Body of pancreas (tissue), 4 donors: ENCODE data around the gene CACNA2D3. TPM values are rescaled to one million over a fixed set of nuclear protein-coding genes. Genes with fewer than 3 reads are reported as not detected.

Experiments
- ATAC-seq: fragments of 150-250 bp; one replicate; pipeline ENCODE4 v1.9.1; 2016
- DNase-seq, 4 donors: peaks; one replicate each; pipeline ENCODE4 v3.0.0-alpha.2; 2019
- H3K27ac ChIP-seq, 4 donors: fragments of 200-600 bp; sonication (generic); 1 replicate in 3 of 4; 2 replicates in 1 of 4; pipeline versions ENCODE4 v1.5.1 to v1.6.1; 2016 to 2019; ENCODE audit warnings: mild to moderate bottlenecking in 1 of 4, mixed read lengths in 1 of 4, moderate library complexity in 1 of 4
- H3K27me3 ChIP-seq, 2 donors: fragments of 200-600 bp; sonication (generic); one replicate each; pipeline ENCODE4 v1.6.0; 2016; ENCODE audit warnings: mild to moderate bottlenecking in 1 of 2
- H3K36me3 ChIP-seq, 2 donors: fragments of 200-600 bp; sonication (generic); replicated peaks in 1 of 2; 2 replicates each; pipeline ENCODE4 v1.5.1; 2016; ENCODE audit warnings: low read depth in 2 of 2; ENCODE audit not compliant: insufficient read depth in 1 of 2
- H3K4me1 ChIP-seq: fragments of 200-600 bp; sonication (generic); one replicate; pipeline ENCODE4 v1.6.0; 2016
- H3K4me3 ChIP-seq, 2 donors: fragments of 200-600 bp; sonication (generic); 1 replicate in 1 of 2; 2 replicates in 1 of 2; pipeline ENCODE4 v1.5.1; 2016 to 2019
- H3K9me3 ChIP-seq, 3 donors: fragments of 200-600 bp; sonication (generic); 1 replicate in 2 of 3; 2 replicates in 1 of 3; pipeline ENCODE4 v1.5.1; 2016
- POLR2A ChIP-seq, 3 donors: fragments of 450-650 bp; IDR thresholded peaks; one replicate each; pipeline ENCODE4 v1.6.1; 2016; ENCODE audit warnings: antibody characterized with exemption in 3 of 3, mild to moderate bottlenecking in 2 of 3
- WGBS, 2 donors: methylation state at CpG; one replicate each; pipeline ENCODE4 v1.1.5; 2017; 5-methylcytosine and 5-hydroxymethylcytosine counted together
- intact Hi-C: fragments of 100-400 bp; cut with DNase I; formaldehyde crosslinking; loops from one replicate; pipeline ENCODE4 v1.15.1; 2023
- total RNA-seq, 2 donors: library from RNA; depleted of rRNA; stranded (reverse); fragments of >200 nt; gene quantifications; one replicate each; pipeline ENCODE4 v1.1.0, GENCODE V29; 2016
- TF ChIP-seq, protein P1 (sequence below), 7 experiments: fragments of 450-650 bp in 4 of 7; fragments of 200-600 bp in 3 of 7; sonication (generic) in 3 of 7; IDR thresholded peaks; one replicate each; pipeline ENCODE4 v1.5.1; 2016 to 2019; ENCODE audit warnings: antibody characterized with exemption in 7 of 7

The CACNA2D3 gene
- total RNA-seq, 2 donors from 2014 or later = not detected

DNA sequence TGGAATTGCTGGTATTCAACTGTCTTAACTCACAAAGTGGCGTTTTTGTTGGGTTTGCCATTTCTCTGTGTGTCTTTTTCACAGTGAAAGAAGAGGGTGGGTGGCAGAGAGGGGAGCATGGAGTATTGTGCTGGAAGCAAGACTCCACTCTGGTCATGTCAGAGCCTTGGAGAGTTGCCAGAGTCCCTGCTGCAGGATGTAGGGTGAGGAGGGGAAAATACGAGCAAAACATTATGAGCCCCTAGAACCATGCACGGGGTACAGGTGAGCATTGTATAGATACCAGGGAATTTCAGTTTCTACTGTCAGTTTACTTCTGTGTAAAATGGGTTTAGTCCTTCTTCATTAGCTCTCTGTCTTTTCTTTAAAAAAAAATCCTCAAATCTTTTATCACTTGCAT, 249.9 kb downstream of the CACNA2D3 start:
- intact Hi-C loops = loop anchor here (10.0 kb wide), 1 partner anchor 437 kb away; no protein-coding TSS in a partner anchor
- WGBS, 2 donors = 71 to 74% methylated on average over 3 of the region's 3 CpGs
- Histone ChIP-seq H3K27me3 (no peaks in the 10 kb centered on the region), H3K36me3 (no peaks in the 10 kb centered on the region), H3K27ac (no peak overlapping the region), H3K4me1 (peaks cover 4% of the 10 kb centered on the region), H3K4me3 (no peak overlapping the region), H3K9me3 (no peaks in the 10 kb centered on the region)
- TF ChIP-seq, protein P1, sequence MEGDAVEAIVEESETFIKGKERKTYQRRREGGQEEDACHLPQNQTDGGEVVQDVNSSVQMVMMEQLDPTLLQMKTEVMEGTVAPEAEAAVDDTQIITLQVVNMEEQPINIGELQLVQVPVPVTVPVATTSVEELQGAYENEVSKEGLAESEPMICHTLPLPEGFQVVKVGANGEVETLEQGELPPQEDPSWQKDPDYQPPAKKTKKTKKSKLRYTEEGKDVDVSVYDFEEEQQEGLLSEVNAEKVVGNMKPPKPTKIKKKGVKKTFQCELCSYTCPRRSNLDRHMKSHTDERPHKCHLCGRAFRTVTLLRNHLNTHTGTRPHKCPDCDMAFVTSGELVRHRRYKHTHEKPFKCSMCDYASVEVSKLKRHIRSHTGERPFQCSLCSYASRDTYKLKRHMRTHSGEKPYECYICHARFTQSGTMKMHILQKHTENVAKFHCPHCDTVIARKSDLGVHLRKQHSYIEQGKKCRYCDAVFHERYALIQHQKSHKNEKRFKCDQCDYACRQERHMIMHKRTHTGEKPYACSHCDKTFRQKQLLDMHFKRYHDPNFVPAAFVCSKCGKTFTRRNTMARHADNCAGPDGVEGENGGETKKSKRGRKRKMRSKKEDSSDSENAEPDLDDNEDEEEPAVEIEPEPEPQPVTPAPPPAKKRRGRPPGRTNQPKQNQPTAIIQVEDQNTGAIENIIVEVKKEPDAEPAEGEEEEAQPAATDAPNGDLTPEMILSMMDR (IDR thresholded peaks at IDR 0.05) = no peak
- TF ChIP-seq POLR2A (IDR thresholded peaks at IDR 0.05) = no peak
- ATAC-seq (no peak), DNase-seq (no peak)

DNA sequence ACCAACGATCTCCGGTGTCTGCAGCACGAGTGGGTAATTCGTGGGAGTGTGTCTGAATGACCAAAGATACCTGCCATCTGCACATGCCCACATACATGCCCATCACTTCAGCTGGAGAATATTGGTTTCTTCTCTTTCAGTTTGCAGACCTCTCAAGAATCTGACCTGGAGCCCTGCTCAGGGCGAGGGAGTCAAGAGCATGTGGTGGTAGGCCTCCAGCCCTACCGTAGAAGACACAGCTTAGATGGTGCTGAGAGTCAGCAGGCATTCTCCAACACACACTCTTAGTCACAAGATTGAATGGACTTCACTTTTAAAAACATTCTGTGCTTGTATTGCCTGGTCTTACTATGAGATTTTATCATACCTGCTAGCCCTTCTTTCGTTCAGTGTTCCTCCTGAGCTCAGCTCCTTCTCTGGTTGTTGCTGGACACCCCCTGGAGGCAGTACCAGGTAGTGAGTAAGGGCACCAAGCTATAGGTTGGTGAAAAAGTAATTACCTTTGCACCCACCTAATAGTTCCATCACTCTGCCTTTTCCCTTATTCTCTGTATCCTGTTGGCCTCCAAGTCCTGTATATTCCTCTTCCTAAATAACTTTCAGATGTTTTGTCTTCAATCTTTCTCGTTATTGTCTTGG, 252.0 kb downstream of the CACNA2D3 start:
- intact Hi-C loops = loop anchor here (10.0 kb wide), 1 partner anchor 440 kb away; no protein-coding TSS in a partner anchor
- ATAC-seq (no peak), DNase-seq (peak; percentile 31 to 62 (median 52))
- WGBS, 2 donors = 67 to 75% methylated on average over 8 of the region's 8 CpGs
- no peak overlapping the region for H3K27ac ChIP-seq
- H3K27me3 ChIP-seq = no peaks in the 10 kb centered on the region
- H3K4me3 ChIP-seq = no peak overlapping the region
- TF ChIP-seq POLR2A (IDR thresholded peaks at IDR 0.05) = no peak
- TF ChIP-seq, protein P1 (IDR thresholded peaks at IDR 0.05) = peak; percentile 29 to 78 (median 67)
- H3K4me1 ChIP-seq = no peaks in the 10 kb centered on the region
- H3K9me3 ChIP-seq = no peaks in the 10 kb centered on the region
- no peaks in the 10 kb centered on the region for H3K36me3 ChIP-seq

DNA sequence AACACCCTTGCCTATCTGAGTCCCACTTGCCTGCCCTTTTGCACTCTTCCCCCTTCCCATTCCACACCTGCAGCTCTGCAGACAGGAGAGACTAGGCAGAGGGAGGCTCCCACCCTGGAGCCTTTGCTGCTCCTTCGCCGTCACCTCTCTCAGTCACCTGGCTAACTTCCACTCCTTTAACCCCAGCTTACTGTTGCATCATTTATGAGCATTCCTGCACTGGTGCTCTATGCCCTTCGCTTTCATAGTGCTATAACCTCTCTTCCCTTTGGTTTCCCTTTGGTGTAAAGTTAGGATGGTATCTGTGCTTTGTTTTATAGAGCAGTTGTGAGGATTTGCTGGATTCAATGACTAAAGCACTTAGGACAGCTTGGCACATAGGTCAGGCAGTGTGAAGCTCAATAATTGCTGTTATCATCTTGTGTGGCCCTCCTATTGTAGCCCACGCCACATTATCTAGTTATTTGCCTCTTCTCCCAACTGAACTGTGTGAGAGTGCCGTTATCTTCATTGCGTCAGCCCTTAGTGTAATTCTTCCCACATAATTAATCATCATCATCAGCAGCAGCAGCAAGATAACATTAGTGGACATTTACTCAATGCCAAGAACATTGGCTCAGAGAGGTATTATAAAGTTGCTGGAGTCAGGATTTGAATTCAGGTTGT, 253.9 kb downstream of the CACNA2D3 start:
- TF ChIP-seq, protein P1 (IDR thresholded peaks at IDR 0.05) = no peak
- TF ChIP-seq POLR2A (IDR thresholded peaks at IDR 0.05) = no peak
- WGBS, 2 donors = 46 to 48% methylated on average over 6 of the region's 6 CpGs

DNA sequence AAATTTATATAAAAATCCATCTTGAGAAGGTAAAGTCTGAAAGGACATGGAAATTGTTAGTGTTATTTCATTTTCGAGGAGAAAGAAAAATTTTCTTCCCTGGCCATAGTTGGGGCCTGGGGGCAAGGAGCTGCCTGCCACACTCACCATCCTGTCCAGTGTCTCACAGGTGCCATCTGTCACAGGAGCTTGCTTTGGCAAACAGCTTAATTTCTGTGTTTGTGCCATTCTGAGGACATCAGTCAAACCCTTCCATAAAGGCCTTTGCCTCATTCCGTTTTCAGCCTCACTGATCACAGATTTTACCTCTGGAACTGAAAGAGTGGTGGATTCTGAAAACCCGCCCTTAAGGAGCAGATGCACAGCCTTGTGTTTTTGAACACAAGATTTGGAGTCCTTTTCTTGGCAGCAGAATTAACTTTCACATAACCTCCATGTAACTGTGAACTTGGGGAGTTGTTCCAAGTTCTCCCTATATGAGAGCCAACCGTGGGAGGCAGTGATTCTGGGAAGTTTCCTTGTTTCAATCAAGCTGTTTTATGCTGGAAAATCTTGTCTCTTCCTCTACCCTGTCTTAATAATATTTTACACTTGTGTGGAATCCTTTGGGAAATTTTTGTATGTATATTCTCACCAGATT, 254.7 kb downstream of the CACNA2D3 start:
- ATAC-seq (no peak), DNase-seq (no peak)
- Histone ChIP-seq H3K4me1 (no peaks in the 10 kb centered on the region), H3K36me3 (no peaks in the 10 kb centered on the region), H3K9me3 (no peaks in the 10 kb centered on the region), H3K27ac (no peak overlapping the region), H3K27me3 (no peaks in the 10 kb centered on the region), H3K4me3 (no peak overlapping the region)
- WGBS, 2 donors = 32 to 45% methylated on average over 4 of the region's 4 CpGs
- intact Hi-C loops = loop anchor here (10.0 kb wide), 1 partner anchor 442 kb away; no protein-coding TSS in a partner anchor
- TF ChIP-seq, protein P1 (IDR thresholded peaks at IDR 0.05) = no peak
- TF ChIP-seq POLR2A (IDR thresholded peaks at IDR 0.05) = no peak

More for the DNA sequence above, 253.9 kb downstream of the CACNA2D3 start:
- H3K9me3 ChIP-seq = no peaks in the 10 kb centered on the region
- no peaks in the 10 kb centered on the region for H3K4me1 ChIP-seq
- intact Hi-C loops = loop anchor here (10.0 kb wide), 1 partner anchor 441 kb away; no protein-coding TSS in a partner anchor
- H3K27me3 ChIP-seq = no peaks in the 10 kb centered on the region
- H3K36me3 ChIP-seq = no peaks in the 10 kb centered on the region
- H3K4me3 ChIP-seq = no peak overlapping the region
- ATAC-seq = no peak
- DNase-seq = no peak
- H3K27ac ChIP-seq = no peak overlapping the region
